Adrenal gland (tissue), 12 donors: ENCODE results near the gene OR4F6. TPM values are rescaled to one million over a fixed set of nuclear protein-coding genes. Genes with fewer than 3 reads are reported as not detected.

ENCODE experiments used
- DNase-seq, 7 donors: peaks; one replicate each; pipeline ENCODE4 v3.0.0-alpha.2; 2019 to 2020
- H3K27ac ChIP-seq, 5 donors: fragments of 200-600 bp; sonication (generic) in 4 of 5; 1 replicate in 3 of 5; 2 replicates in 2 of 5; pipeline versions ENCODE4 v1.5.1 to v1.8.0; 2016 to 2020; ENCODE audit warnings: mild to moderate bottlenecking in 1 of 5
- H3K27me3 ChIP-seq: fragments of 200-600 bp; 2 replicates; pipeline ENCODE4 v1.8.0; 2021
- H3K36me3 ChIP-seq, 2 donors: fragments of 200-600 bp; replicated peaks in 1 of 2; 1 replicate in 1 of 2; 2 replicates in 1 of 2; pipeline versions ENCODE4 v1.5.1 to v1.8.0; 2018 to 2022
- H3K4me1 ChIP-seq, 2 donors: fragments of 200-600 bp; replicated peaks in 1 of 2; 1 replicate in 1 of 2; 2 replicates in 1 of 2; pipeline versions ENCODE4 v1.5.1 to v1.8.0; 2018 to 2021
- H3K4me3 ChIP-seq, 4 donors: fragments of 200-600 bp; sonication (generic) in 3 of 4; one replicate each; pipeline ENCODE4 v1.5.1; 2016 to 2018
- H3K9me3 ChIP-seq, 3 donors: fragments of 200-600 bp; sonication (generic) in 1 of 3; replicated peaks in 1 of 3; 1 replicate in 2 of 3; 2 replicates in 1 of 3; pipeline versions ENCODE4 v1.5.1 to v1.8.0; 2016 to 2021
- CTCF ChIP-seq, 6 experiments: fragments of 450-650 bp in 4 of 6; fragments of 200-600 bp in 2 of 6; sonication (generic) in 1 of 6; IDR thresholded peaks; 1 replicate in 5 of 6; 2 replicates in 1 of 6; pipeline versions ENCODE4 v1.5.1 to v1.8.0; 2016 to 2021; ENCODE audit warnings: antibody characterized with exemption in 6 of 6, mild to moderate bottlenecking in 2 of 6, moderate library complexity in 1 of 6
- POLR2A ChIP-seq, 2 donors: fragments of 450-650 bp; IDR thresholded peaks; one replicate each; pipeline ENCODE4 v1.6.1; 2017; ENCODE audit warnings: antibody characterized with exemption in 2 of 2, mild to moderate bottlenecking in 2 of 2, moderate library complexity in 1 of 2
- whole genome bisulfite sequencing, 4 donors: extraction: QIAGEN DNeasy Blood & Tissue Kit in 2 of 4; methylation state at CpG; one replicate each; pipeline versions ENCODE4 v1.1.5 to v1.1.7; 2013 to 2017; 5-methylcytosine and 5-hydroxymethylcytosine counted together
- intact Hi-C, 2 donors: fragments of 100-400 bp; cut with DNase I; formaldehyde crosslinking; loops; one replicate each; pipeline versions ENCODE4 v1.14.1 to v1.15.0; 2022 to 2023
- polyA plus RNA-seq, 3 donors: library from polyadenylated mRNA; stranded (reverse); fragments of 200-250 nt in 2 of 3; fragments of 350-450 nt in 1 of 3; fragmentation: Illumina TruSeq in 1 of 3; extraction: RNeasy Lipid Tissue Mini Kit (QIAGEN cat#74804) in 1 of 3; gene quantifications; one replicate each; pipeline ENCODE4 v1.2.3, GENCODE V29; 2013 to 2014
- total RNA-seq, 9 donors: library from RNA; depleted of rRNA in 4 of 9; stranded (reverse); fragments of >200 nt in 4 of 9; fragments of 120-200 nt in 1 of 9; fragmentation: NEBNext Ultra II Directional in 1 of 9; extraction: Animal tissue kit (Norgen Biotek cat#: 25700) in 1 of 9; gene quantifications; one replicate each; pipeline versions ENCODE4 v1.1.0 to v1.2.4, GENCODE V29; 2013 to 2023
- donor health status: healthy with polysubstance abuse.
- donor health status: Bipolar disorder and iron deficiency.
- donor health status: DM: yes; HTN: yes; CAD: no.
- donor health status: DM: no; HTN: no; CAD: no.
- donor health status: DM: no; HTN: no; CAD: no.
- donor health status: DM: yes; HTN: yes; CAD: no.

The OR4F6 gene
- total and polyA plus RNA-seq, 12 donors = not detected

- Histone ChIP-seq H3K27ac (no peak overlapping the region), H3K27me3 (peaks cover 4% of the 10 kb centered on the region), H3K4me3 (no peak overlapping the region), H3K4me1 (no peaks in the 10 kb centered on the region), H3K9me3 (no peaks in the 10 kb centered on the region), H3K36me3 (no peaks in the 10 kb centered on the region)
- intact Hi-C loops = no loop called here
- 82 to 87% (median 83%) methylated on average over 1 of the region's 1 CpG for WGBS, 4 donors
- DNase-seq = no peak
- TF ChIP-seq CTCF (IDR thresholded peaks at IDR 0.05) (no peak), POLR2A (IDR thresholded peaks at IDR 0.05) (no peak)
Measured at GRCh38 chr15:101795455-101795854, 7.9 kb upstream of the OR4F6 start.

- Histone ChIP-seq H3K27me3 (peaks cover 4% of the 10 kb centered on the region), H3K4me1 (no peaks in the 10 kb centered on the region), H3K9me3 (no peaks in the 10 kb centered on the region), H3K27ac (no peak overlapping the region), H3K36me3 (no peaks in the 10 kb centered on the region), H3K4me3 (no peak overlapping the region)
- WGBS, 4 donors = 48 to 63% (median 60%) methylated on average over 1 of the region's 1 CpG
- intact Hi-C loops = no loop called here
- DNase-seq = no peak
- TF ChIP-seq POLR2A (IDR thresholded peaks at IDR 0.05) = no peak
Measured at GRCh38 chr15:101799665-101800064, 3.6 kb upstream of the OR4F6 start.

GRCh38 chr15:101801048-101801447, 2.3 kb upstream of the OR4F6 start:
- no peak overlapping the region for H3K27ac ChIP-seq
- 74 to 93% (median 84%) methylated on average over 1 of the region's 1 CpG for WGBS, 4 donors
- intact Hi-C loops = no loop called here

GRCh38 chr15:101803676-101804075, 367 bp downstream of the OR4F6 start:
- no peaks in the 10 kb centered on the region for H3K27me3 ChIP-seq
- H3K4me3 ChIP-seq = no peak overlapping the region
- H3K36me3 ChIP-seq = no peaks in the 10 kb centered on the region
- TF ChIP-seq POLR2A (IDR thresholded peaks at IDR 0.05) (no peak), CTCF (IDR thresholded peaks at IDR 0.05) (no peak)
- no peaks in the 10 kb centered on the region for H3K4me1 ChIP-seq
- DNase-seq = no peak
- intact Hi-C loops = no loop called here
- H3K27ac ChIP-seq = no peak overlapping the region
- WGBS, 4 donors = 64 to 72% (median 70%) methylated on average over 5 of the region's 5 CpGs
- no peaks in the 10 kb centered on the region for H3K9me3 ChIP-seq

More at GRCh38 chr15:101801048-101801447, 2.3 kb upstream of the OR4F6 start:
- DNase-seq = no peak
- no peaks in the 10 kb centered on the region for H3K4me1 ChIP-seq
- no peaks in the 10 kb centered on the region for H3K36me3 ChIP-seq
- H3K9me3 ChIP-seq = no peaks in the 10 kb centered on the region
- H3K4me3 ChIP-seq = no peak overlapping the region
- H3K27me3 ChIP-seq = peaks cover 4% of the 10 kb centered on the region
- TF ChIP-seq POLR2A (IDR thresholded peaks at IDR 0.05) = no peak
- TF ChIP-seq CTCF (IDR thresholded peaks at IDR 0.05) = no peak

- DNase-seq = no peak
- H3K9me3 ChIP-seq = no peaks in the 10 kb centered on the region
- intact Hi-C loops = no loop called here
- no peak for TF ChIP-seq POLR2A (IDR thresholded peaks at IDR 0.05)
- no peak for TF ChIP-seq CTCF (IDR thresholded peaks at IDR 0.05)
- no peaks in the 10 kb centered on the region for H3K27me3 ChIP-seq
- no peak overlapping the region for H3K27ac ChIP-seq
- H3K36me3 ChIP-seq = no peaks in the 10 kb centered on the region
- H3K4me3 ChIP-seq = no peak overlapping the region
- H3K4me1 ChIP-seq = no peaks in the 10 kb centered on the region
Measured at GRCh38 chr15:101804375-101804774, 1.1 kb downstream of the OR4F6 start.
